NCI-H226 (cell line): Measurements from ENCODE around the gene RAD50.
"Not testable (repeated sequence)": the region's sequence is repeated elsewhere in the genome, so short reads cannot be mapped to it uniquely, and the experiment has no call there.

Experiments used
- DNase-seq: peaks from one replicate; pipeline ENCODE4 v3.0.0-alpha.2; 2015

Gene RAD50

DNA sequence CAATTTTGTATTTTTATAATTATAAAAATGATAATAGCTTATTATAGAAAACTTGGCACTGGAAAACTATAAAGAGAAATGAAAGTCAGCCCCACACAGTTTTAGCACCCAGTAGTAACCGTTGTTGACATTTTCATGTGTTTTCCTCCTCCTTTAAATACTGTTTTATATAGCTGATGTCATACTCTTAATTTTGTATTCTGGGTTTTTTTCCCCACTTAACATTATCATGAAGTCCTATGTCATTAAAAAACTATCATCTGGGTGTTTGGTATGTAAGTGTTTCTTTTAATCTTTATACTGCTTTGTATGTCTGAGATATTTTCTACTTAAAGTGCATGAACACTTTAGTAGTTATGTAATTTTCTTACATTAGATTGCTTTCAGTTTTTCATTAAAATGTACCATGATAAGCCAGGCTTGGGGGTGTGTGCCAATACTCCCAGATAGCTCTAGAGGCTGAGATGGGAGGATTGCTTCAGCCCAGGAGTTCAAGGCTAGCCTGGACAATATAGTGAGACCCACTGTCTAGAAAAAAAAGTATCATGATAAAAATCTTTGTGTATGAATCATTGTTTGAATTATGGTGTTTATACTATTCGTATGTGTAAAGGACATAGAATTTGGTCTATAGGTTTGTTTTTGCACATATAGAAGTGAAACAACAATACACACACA lies 2.7 kb downstream of the RAD50 start:
- no peak for DNase-seq

DNA sequence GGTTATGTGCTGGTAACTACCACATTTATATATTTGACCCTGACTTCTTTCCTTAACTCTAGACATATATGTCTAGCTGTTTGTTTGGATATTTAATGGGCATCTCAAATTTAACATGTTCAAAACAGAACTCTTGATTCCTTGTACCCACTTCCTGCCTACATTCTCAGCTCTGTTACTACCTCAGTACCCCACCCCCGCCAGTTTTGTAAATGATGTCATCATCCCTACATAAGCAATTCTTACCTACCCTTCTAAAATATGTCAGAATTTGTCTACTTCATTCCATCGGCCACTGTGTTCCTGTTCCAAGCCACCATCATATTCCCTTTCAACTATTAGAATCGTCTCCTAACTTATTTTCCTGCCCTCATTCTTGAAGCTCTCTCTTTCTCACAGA lies 4.8 kb downstream of the RAD50 start:
- no peak for DNase-seq

DNA sequence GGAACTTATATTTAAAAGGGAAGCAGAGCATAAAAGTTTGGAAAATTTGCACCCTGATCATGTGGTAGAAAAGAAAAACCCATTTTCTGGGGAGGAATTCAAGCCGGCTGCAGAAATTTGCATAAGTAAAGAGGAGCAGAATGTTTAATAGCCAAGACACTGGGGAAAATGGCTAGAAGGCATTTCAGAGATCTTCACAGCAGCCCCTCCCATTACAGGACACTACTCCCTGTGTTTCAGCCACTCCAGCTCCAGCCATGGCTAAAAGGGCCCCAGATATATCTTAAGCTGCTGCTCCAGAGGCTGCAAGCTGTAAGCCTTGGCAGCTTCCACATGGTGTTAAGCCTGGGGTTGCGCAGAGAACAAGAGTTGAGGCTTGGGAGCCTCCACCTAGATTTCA lies 7.8 kb downstream of the RAD50 start:
- DNase-seq = not testable (repeated sequence)

DNA sequence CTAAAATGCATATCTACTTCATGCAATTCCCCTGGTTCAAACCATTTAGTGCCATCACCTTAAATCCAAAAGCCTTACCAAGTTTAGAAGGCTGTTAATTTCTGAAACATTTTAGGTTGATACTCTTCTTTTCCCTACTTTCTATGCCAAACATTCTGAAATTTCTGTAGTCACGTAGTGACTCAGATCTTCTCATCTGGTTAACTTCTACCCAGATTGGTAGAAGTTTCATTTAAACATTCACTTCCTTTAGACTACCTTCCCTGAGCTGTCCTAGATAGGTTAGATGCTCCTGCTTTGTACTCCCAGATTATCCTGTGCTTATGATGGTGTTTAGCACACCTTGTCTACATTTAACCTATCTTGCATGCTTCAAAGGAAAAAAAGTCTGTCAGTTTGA lies 9.9 kb downstream of the RAD50 start:
- no peak for DNase-seq

DNA sequence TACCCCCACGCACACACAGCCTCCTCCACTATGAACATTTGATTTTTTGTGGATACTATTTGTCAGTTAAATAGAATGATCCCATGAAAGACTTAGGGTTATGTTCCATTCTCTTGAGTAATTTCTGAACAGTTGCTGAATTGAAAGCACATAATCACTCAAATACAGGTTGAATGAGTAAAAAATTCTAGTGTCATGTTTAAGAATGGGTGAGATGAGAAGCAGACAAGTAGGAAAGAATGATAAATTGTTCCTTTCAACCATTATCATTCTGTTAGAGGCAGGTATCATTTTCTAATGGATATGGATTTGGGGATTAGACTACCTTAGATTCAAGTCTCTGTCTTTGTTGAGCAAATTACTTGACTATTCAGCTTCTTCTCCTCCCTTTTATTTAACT lies 19.3 kb downstream of the RAD50 start:
- no peak for DNase-seq

DNA sequence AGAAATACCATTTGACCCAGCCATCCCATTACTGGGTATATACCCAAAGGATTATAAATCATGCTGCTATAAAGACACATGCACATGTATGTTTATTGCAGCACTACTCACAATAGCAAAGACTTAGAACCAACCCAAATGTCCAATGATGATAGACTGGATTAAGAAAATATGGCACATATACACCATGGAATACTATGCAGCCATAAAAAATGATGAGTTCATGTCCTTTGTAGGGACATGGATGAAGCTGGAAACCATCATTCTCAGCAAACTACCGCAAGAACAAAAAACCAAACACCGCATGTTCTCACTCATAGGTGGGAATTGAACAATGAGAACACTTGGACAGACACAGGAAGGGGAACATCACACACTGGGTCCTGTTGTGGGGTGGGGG lies 27.8 kb downstream of the RAD50 start:
- DNase-seq = not testable (repeated sequence)

DNA sequence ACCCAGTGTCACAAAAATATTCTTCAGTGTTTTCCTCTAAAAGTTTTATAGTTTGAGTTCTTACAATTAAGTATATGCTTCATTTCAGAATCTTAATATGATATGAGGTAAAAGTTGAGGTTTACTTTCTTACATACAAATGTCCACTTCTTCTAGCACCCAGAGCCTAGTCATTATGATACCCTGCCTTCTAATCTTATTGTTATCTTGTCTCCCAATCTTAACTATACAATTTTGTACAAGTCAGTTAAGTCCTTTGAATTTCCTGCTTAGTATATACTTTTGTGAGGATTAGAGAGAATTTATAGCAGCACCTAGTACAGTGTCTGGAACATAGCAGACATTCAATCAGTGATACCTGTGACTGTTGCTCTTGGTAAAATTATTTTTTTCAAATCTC lies 29.3 kb downstream of the RAD50 start:
- DNase-seq = no peak

DNA sequence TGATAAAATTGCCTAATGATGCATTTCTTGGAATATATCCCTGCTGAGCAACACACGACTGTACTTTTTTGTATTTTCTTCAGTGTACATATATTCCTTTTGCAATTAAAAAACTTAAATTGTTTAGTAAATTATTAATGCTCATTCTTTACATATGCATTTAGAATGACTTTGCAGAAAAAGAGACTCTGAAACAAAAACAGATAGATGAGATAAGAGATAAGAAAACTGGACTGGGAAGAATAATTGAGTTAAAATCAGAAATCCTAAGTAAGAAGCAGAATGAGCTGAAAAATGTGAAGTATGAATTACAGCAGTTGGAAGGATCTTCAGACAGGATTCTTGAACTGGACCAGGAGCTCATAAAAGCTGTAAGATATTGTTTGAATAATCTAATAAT lies 32.7 kb downstream of the RAD50 start:
- no peak for DNase-seq

DNA sequence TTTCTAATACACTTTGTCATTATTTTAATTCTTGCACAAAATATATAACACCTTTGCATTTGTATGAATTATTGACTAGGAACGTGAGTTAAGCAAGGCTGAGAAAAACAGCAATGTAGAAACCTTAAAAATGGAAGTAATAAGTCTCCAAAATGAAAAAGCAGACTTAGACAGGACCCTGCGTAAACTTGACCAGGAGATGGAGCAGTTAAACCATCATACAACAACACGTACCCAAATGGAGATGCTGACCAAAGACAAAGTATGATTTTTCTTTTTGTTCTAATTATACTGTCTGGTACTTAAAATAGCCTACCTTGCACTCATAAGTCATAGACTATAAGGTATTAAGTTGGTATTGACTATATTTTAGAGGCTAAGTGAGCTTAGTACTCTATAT lies 34.4 kb downstream of the RAD50 start:
- no peak for DNase-seq

DNA sequence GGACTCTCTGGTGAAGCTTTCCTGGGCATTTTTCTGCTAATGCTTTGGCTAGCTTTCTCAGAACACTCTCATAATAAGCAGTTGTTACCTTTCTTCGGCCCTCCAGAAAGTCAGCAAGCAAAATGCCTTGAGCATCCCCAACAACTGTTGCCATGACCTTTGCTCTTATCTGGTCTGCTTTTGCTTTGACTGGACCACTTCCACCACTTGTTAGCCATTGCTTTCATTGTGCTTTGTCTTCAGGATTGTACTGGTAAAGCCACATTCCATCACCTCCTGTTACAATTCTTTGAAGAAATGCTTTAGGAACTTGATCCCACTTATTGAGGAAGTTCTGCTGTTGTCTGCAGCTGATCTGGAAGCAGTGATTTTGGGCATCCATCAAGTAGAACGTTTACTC lies 35.7 kb downstream of the RAD50 start:
- DNase-seq = no peak

DNA sequence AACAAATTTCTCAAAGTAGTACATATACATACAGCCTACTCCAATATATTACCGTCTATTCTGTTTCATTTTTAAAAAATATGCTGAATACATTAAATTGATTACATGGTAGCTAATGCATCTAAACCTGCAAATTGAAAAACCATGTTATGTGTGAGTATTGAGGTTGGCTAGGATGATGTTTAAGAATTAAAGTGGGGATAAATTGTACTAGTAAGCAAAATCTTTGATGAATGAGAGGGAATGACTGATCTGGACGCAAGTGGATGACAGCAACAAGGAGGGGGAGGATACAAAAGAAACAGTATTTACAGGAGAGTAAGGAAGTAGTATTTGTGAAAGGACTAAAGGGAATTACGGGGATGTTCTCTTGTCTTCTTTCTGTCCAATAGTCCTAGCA lies 37.4 kb downstream of the RAD50 start:
- no peak for DNase-seq

DNA sequence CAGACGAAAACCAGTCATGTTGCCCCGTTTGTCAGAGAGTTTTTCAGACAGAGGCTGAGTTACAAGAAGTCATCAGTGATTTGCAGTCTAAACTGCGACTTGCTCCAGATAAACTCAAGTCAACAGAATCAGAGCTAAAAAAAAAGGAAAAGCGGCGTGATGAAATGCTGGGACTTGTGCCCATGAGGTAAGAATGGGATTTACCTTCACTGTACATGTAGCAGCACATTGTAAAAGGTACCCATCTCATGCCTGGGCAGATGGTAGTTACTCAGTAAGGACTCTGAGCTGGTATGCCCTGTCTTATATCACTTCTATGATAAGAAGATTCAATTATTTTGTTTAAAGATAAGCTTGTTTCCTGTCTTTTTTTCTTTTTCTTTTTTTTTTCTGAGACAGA lies 38.8 kb downstream of the RAD50 start:
- no peak for DNase-seq

DNA sequence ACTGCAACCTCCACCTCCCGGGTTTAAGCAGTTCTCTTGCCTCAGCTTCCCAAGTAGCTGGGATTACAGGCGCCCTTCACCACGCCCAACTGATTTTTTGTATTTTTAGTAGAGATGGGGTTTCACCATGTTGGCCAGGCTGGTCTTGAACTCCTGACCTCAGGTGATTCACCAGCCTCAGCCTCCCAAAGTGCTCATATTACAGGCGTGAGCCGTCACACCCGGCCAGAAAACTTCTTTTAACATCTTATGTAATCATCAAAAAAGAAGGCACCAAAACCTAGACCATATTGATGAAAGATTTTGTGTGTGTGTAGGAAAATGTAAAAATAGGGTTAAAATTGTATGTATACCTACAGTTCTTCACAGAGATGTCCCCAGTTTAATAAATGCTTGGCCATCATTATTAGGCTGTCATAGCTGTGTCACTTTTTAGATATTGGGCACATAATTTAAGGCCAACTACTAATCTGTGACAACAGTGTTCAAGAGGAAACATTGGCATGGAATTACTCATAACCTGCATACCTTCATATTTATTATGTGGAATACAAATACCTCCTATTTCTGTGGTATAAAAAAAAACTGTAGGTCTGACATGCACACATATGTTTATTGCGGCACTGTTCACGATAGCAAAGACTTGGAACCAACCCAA lies 44.4 kb downstream of the RAD50 start:
- DNase-seq = peak; percentile 51

DNA sequence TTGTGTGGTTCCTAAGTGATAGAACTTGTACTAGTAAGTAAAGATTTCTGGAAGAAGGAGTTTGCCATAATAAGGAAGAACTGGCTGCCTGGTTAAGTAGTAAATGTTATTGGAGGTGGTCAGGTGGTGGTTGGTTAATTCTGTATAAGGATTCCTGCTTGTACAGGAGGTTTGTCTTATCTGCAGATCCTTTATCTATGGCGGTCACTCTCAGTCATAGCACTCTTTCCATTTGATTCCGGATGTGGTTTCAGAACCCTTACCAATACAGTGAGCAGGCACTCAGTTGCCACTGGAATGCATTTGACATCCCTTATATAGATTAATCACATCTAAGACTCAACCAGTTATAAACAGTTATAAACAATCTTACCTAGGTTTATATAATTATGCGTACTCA lies 50.3 kb downstream of the RAD50 start:
- DNase-seq = no peak

DNA sequence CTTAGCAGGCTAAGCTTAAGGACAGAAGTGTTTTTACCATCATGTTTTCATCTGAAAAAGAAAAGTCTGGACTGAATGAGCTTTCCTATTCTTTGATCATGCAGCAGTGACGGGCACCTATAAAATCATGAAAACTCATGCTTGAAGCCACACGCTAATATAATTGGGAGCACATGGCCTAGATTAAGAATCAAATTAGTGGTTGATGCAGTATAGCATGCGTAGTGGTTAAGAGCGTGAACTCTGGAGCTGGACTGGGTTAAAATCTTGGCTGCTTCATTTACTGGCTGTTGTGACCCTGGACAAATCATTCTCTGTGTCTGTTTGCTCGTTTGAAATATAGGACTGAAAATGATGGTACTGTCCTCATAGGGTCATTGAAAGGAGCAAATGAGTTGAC lies 51.3 kb downstream of the RAD50 start:
- DNase-seq = no peak

DNA sequence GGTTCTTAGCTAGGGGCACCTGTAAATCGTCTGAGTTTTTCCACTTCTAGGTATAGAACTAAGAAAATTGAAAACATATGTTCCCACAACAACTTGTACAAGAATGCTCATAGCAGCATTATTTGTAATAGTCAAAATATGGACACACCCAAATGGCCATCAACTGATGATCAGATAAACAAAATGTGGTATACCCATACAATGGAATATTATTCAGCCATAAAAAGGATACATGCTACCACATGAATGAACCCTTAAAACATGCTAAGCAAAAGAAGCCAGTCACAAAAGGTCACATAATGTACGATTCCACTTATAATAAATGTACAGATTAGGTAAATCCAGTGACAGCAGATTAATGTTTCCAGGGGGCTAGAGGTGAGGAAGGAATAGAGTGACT lies 55.2 kb downstream of the RAD50 start:
- no peak for DNase-seq

DNA sequence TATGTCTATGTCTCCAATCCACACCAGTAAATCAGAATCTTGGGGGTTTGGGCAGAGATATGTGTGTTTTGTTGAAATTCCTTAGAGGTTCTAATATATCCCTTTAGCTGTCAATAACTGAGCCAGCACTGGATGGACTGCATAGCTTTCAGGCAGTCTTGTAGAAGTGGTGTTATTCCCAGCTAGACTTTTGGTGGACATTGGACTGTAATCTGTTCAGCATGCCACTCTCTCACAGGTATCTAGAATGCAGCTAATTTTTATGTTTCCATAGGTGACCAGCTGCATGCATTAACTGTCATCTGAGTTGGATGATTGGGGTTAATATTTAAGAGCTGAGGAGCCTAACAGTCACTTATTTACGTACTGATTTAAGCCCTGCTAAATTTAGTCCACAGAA lies 56.1 kb downstream of the RAD50 start:
- no peak for DNase-seq

DNA sequence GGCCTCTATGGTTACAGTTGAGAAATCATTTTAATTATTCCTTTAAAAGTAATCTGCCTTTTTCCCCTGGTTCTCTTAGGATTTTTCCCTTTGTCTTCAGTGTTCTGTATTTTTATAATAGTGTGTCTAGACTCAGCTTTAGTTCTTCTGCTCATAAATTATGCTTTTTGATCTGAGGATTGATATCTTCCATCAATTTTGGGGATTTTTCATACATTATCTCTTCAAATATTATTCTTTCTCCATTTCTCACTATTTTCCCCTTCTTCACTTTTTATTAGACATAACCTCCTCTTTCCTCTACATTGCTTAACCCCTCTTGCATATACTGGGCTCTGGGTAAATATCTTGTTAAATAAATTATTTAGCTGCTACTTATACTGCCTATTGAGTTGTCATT lies 64.9 kb downstream of the RAD50 start:
- DNase-seq = no peak

DNA sequence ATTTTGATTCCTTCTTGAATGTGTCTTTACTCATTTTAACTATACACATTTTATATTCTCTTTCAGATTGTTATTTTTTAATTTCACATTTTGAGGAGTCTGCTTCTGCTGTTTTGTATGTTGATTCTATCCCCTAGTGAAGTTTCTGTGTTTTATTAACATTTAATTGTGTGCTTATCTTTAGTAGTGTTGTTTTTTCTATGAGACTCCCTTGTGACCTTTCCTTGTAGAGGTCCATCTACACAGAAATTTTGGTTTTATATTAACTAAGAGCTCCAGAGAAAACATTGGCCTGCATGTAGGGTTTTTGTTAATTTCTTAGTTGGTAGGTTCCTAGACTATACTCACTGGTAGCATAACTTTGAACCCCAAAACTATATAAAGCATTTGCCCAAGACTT lies 65.8 kb downstream of the RAD50 start:
- no peak for DNase-seq

DNA sequence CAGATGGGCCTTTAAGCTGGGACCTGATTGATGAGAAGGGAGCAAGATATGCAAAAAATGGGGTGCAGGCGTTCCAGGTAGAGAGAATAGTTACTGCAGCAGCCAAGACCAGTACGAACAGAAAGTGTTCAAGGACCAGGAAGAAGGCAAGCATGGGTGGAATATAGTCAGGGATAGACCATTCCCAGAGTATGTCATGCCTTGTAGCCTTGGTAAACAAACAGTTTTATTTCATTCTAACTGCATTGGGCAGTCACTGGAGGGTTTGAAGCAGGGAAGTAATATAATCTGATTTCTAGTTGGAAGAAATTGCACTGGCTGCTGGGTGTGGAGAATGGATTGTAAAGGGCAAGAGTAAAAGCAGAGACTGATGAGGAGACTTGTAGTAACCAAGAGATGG lies 70.7 kb downstream of the RAD50 start:
- no peak for DNase-seq

DNA sequence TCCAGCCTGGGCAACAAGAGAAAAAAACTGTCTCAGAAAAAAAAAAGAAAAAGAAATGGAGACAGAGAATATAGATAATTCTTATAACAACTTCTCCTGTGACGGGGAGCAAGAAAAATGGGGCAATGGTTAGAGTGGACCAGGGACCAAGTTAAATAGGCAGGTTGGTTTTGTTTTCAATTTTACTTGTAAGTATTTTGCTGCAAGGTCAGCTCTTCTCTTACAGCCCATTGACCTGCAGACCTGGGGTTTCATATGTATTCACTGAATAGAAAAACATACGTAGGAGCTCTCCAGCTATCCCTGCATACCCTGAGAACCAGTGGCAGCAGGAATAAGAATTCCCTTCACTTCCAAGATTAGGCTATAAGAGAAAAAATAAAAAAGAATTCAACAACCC lies 72.0 kb downstream of the RAD50 start:
- DNase-seq = no peak

DNA sequence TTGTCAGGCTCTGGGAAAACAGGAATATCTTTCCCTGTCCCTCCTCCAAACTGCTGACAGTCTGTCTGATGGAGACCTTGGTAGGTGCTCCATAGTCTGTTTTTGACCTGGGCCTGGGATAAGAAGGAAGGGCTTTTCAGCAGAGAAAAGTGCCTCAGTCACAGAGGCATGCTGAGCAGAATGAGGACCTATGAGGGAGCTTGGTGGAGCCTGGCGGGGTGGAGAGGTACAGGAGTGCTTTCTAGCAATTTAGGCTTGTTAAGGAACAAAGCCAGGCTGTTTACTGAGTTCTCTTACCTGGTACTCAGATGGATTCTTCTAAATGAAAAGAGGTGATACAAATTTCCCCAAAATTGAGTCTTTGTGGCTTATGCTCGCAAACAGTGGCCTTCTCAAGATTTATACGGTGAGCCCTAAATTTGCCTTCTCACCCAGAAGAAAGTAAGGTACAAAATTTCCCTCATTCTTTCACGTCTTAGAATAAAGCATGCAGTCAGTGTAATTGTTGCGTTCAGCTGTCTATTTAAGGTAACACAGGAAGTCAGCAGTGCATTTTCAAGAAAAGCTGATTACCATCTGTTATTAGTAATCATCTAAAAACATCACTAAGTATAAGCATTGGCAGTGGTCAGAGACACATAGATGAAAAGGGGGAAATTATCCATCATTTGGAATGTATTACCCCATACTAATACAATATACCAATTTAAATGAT lies 72.6 kb downstream of the RAD50 start:
- no peak for DNase-seq

DNA sequence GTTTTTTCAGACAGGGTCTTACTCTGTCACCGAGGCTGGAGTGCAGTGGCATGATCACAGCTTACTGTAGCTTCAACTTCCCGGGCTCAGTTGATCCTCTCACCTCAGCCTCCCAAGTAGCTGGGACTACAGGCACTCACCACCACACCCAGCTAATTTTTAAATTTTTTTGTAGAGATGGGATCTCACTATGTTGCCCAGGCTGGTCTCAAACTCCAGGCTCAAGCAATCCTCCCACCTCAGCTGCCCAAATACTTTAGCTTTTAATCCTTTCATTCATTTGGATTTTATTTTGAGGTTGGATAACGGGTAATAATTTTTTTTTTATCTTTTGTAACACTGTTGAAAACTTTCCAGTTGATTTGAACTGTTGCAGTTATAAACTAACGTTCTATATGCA lies 76.8 kb downstream of the RAD50 start:
- DNase-seq = not testable (repeated sequence)

DNA sequence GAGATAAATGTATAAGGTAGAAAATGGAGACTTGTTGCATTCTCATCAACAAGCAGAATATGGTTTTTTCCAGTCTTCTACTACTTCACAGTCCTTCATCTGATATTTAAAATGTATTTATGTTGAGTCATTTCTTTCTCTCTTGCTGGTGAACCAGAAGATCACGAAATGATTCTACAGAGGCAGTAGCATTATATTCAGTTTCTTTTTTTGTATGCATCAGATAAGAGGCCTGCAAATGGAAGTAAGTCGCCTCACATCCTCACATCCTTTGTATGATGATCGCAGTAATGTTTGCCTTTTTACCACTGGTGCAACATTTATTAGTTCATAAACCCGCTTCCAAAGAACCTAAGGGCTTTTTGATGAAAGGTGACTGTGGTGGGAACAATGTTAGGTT lies 79.1 kb downstream of the RAD50 start:
- DNase-seq = no peak

DNA sequence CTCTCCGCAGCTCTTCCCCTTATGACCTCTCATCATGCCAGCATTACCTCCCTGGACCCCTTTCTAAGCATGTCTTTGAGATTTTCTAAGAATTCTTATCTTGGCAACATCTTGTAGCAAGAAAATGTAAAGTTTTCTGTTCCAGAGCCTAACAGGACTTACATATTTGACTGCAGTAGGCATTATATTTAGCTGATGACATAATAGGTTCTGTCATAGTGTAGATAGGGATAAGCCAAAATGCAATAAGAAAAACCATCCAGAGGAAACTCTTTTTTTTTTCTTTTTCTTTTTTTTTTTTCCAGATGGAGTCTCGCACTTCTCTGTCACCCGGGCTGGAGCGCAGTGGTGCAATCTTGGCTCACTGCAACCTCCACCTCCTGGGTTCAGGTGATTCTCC lies 80.5 kb downstream of the RAD50 start:
- DNase-seq = no peak
